Body of pancreas (tissue), 4 donors: Measurements from ENCODE around the gene CWF19L2. TPM values are rescaled to one million over a fixed set of nuclear protein-coding genes. Genes with fewer than 3 reads are reported as not detected.
"Not testable (repeated sequence)": the region's sequence is repeated elsewhere in the genome, so short reads cannot be mapped to it uniquely, and the experiment has no call there.

Source experiments
- ATAC-seq: fragments of 150-250 bp; one replicate; pipeline ENCODE4 v1.9.1; 2016
- DNase-seq, 4 donors: peaks; one replicate each; pipeline ENCODE4 v3.0.0-alpha.2; 2019
- H3K27ac ChIP-seq, 4 donors: fragments of 200-600 bp; sonication (generic); 1 replicate in 3 of 4; 2 replicates in 1 of 4; pipeline versions ENCODE4 v1.5.1 to v1.6.1; 2016 to 2019; ENCODE audit warnings: mild to moderate bottlenecking in 1 of 4, mixed read lengths in 1 of 4, moderate library complexity in 1 of 4
- H3K27me3 ChIP-seq, 2 donors: fragments of 200-600 bp; sonication (generic); one replicate each; pipeline ENCODE4 v1.6.0; 2016; ENCODE audit warnings: mild to moderate bottlenecking in 1 of 2
- H3K36me3 ChIP-seq, 2 donors: fragments of 200-600 bp; sonication (generic); replicated peaks in 1 of 2; 2 replicates each; pipeline ENCODE4 v1.5.1; 2016; ENCODE audit warnings: low read depth in 2 of 2; ENCODE audit not compliant: insufficient read depth in 1 of 2
- H3K4me1 ChIP-seq: fragments of 200-600 bp; sonication (generic); one replicate; pipeline ENCODE4 v1.6.0; 2016
- H3K4me3 ChIP-seq, 2 donors: fragments of 200-600 bp; sonication (generic); 1 replicate in 1 of 2; 2 replicates in 1 of 2; pipeline ENCODE4 v1.5.1; 2016 to 2019
- H3K9me3 ChIP-seq, 3 donors: fragments of 200-600 bp; sonication (generic); 1 replicate in 2 of 3; 2 replicates in 1 of 3; pipeline ENCODE4 v1.5.1; 2016
- POLR2A ChIP-seq, 3 donors: fragments of 450-650 bp; IDR thresholded peaks; one replicate each; pipeline ENCODE4 v1.6.1; 2016; ENCODE audit warnings: antibody characterized with exemption in 3 of 3, mild to moderate bottlenecking in 2 of 3
- WGBS, 2 donors: methylation state at CpG; one replicate each; pipeline ENCODE4 v1.1.5; 2017; 5-methylcytosine and 5-hydroxymethylcytosine counted together
- intact Hi-C: fragments of 100-400 bp; cut with DNase I; formaldehyde crosslinking; loops from one replicate; pipeline ENCODE4 v1.15.1; 2023
- total RNA-seq, 2 donors: library from RNA; depleted of rRNA; stranded (reverse); fragments of >200 nt; gene quantifications; one replicate each; pipeline ENCODE4 v1.1.0, GENCODE V29; 2016
- TF ChIP-seq, protein P1 (sequence below), 7 experiments: fragments of 450-650 bp in 4 of 7; fragments of 200-600 bp in 3 of 7; sonication (generic) in 3 of 7; IDR thresholded peaks; one replicate each; pipeline ENCODE4 v1.5.1; 2016 to 2019; ENCODE audit warnings: antibody characterized with exemption in 7 of 7

Gene CWF19L2
- 10 to 100 TPM; 17.8 to 20.0 TPM for total RNA-seq

DNA sequence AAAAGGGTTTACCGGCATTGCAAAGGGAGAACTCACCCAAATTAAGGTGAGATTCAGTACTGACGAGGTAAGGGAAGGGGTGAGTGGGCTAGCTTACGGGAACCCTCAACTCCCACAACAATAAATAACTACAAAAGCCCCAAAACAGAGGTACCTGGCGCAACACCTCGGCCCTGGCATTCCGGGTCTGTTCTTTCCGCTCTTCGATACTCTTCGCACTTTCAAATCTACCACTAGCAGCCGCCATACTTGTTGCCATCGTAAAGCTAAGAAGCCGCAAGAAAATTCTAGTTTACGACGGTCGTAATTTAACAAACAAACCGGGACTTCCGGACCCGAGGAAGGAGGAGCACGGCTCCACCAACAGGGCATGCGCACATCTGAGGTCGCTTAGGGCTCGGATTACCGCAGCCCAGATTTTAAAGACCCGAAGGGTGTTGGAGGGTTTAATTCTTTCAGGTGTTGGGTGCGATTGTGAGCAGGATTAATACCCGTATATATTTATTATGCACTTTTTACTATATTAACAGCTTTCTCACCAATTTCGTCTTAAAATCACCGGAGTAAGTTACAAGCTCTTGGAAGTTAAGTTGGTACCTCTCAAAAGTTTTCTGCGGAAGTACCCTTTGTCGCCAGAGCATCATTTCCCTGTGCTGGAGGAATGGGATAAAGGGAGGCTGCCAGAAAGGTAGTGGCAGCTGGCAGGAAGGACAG, at the start of gene CWF19L2:
CWF19L2 (minus strand) TSS at position 268 of the 714 bp plus-strand sequence; CDS start at position 259, 9 bp downstream.
- H3K4me3 ChIP-seq: peak within 1 kb of the TSS; percentile 29 to 67
- TF ChIP-seq POLR2A (IDR thresholded peaks at IDR 0.05): peak in 2 of 3 donors; percentile 65 to 74
- TF ChIP-seq, protein P1, sequence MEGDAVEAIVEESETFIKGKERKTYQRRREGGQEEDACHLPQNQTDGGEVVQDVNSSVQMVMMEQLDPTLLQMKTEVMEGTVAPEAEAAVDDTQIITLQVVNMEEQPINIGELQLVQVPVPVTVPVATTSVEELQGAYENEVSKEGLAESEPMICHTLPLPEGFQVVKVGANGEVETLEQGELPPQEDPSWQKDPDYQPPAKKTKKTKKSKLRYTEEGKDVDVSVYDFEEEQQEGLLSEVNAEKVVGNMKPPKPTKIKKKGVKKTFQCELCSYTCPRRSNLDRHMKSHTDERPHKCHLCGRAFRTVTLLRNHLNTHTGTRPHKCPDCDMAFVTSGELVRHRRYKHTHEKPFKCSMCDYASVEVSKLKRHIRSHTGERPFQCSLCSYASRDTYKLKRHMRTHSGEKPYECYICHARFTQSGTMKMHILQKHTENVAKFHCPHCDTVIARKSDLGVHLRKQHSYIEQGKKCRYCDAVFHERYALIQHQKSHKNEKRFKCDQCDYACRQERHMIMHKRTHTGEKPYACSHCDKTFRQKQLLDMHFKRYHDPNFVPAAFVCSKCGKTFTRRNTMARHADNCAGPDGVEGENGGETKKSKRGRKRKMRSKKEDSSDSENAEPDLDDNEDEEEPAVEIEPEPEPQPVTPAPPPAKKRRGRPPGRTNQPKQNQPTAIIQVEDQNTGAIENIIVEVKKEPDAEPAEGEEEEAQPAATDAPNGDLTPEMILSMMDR (IDR thresholded peaks at IDR 0.05): peak in 2 of 7 experiments; percentile 5 to 27
- peak; percentile 89 to 94 (median 92) for DNase-seq
- peak within 1 kb of the TSS; percentile 27 to 80 (median 63) for H3K27ac ChIP-seq
- peaks cover 0 to 5% of the 10 kb centered on the region in 2 donors for H3K36me3 ChIP-seq
- WGBS, 2 donors: 0 to 1% methylated on average over 30 of the region's 30 CpGs
- intact Hi-C loops: no loop called here
- H3K4me1 ChIP-seq: peaks cover 11% of the 10 kb centered on the region
- no peaks in the 10 kb centered on the region for H3K27me3 ChIP-seq
- H3K9me3 ChIP-seq: no peaks in the 10 kb centered on the region
- ATAC-seq: peak; percentile 100

DNA sequence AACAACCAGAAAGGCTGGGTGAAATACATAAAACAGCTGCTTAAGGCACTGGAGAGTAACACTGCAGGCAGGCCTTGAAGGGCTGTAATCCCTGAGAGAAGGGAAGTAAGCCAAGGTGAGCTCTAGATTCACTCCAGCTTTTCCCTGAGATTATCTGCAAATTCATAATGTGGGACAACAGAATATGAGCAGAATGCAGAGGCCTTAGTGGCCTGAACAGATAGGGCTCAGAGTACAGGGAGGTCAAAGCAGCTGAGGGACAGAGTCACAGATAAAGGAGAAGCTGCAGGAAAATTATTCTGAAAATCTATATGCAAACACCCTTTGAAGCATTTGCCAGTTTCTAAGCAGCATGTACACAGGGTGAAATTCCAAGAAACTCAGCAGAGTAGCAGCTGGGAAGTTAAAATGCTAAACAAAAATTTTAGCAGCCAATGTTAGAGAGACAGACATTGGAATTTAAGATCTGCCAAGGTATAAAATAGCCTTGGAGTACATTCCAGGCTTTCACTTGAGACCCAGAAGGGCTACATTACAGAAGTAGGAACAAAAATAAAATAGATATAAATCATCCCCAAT, 48.1 kb upstream of the CWF19L2 start:
- DNase-seq (no peak), ATAC-seq (no peak)
- peaks cover 4% of the 10 kb centered on the region in 2 donors for H3K36me3 ChIP-seq
- H3K4me1 ChIP-seq: no peaks in the 10 kb centered on the region
- intact Hi-C loops: no loop called here
- no peak for TF ChIP-seq POLR2A (IDR thresholded peaks at IDR 0.05)
- TF ChIP-seq, protein P1 (IDR thresholded peaks at IDR 0.05): no peak
- H3K4me3 ChIP-seq: no peak overlapping the region
- H3K9me3 ChIP-seq: no peaks in the 10 kb centered on the region
- H3K27me3 ChIP-seq: no peaks in the 10 kb centered on the region
- H3K27ac ChIP-seq: no peak overlapping the region

DNA sequence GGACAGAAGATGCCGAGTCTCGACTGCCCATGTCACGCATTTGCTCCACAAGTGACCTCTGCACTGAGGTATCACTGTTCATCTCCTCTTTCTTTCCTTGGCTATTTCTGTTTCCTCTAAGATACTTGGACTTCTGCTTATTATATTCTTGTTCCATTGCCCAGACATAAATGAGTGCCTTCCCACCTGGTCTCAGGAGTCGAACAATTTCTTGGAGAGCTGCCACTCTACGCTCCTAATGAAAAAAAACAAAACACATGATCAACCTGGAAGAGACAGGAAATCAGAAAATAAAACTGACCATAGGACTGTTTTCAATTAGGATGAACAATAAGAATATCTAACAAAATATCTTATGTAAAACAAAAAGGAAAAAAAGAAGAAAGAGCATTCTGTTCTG, 47.4 kb upstream of the CWF19L2 start:
- no peaks in the 10 kb centered on the region for H3K27me3 ChIP-seq
- DNase-seq (no peak), ATAC-seq (no peak)
- TF ChIP-seq POLR2A (IDR thresholded peaks at IDR 0.05): no peak
- TF ChIP-seq, protein P1 (IDR thresholded peaks at IDR 0.05): no peak
- H3K4me1 ChIP-seq: no peaks in the 10 kb centered on the region
- H3K36me3 ChIP-seq: peaks cover 4% of the 10 kb centered on the region in 2 donors
- H3K9me3 ChIP-seq: no peaks in the 10 kb centered on the region
- WGBS, 2 donors: 96 to 97% methylated on average over 5 of the region's 5 CpGs
- intact Hi-C loops: no loop called here
- no peak overlapping the region for H3K4me3 ChIP-seq
- no peak overlapping the region for H3K27ac ChIP-seq

DNA sequence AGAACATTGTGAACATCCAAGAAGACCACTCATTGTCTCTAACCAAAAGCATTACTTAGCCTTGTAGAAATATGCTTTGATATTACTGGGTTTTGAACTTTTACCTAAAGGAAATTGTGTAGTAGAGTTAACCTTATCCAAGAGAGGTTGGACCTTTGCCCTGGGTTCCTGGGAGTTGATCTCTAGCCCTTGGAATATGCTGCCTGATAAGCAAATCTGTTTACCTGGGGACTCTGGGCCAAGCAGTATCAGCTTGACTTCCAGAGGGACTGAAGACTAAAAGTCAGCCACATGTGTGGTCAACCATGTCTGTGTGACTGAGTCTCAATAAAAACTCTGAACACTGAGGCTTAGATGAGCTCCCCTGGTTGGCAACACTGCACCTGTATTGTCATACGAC, 44.1 kb upstream of the CWF19L2 start:
- 74 to 100% methylated on average over 1 of the region's 1 CpG for WGBS, 2 donors
- Histone ChIP-seq H3K36me3 (peaks cover 4% of the 10 kb centered on the region in 2 donors), H3K4me3 (no peak overlapping the region), H3K9me3 (no peaks in the 10 kb centered on the region), H3K27me3 (no peaks in the 10 kb centered on the region), H3K4me1 (no peaks in the 10 kb centered on the region), H3K27ac (no peak overlapping the region)
- intact Hi-C loops: no loop called here
- DNase-seq: no peak
- ATAC-seq: no peak
- TF ChIP-seq POLR2A (IDR thresholded peaks at IDR 0.05): no peak
- TF ChIP-seq, protein P1 (IDR thresholded peaks at IDR 0.05): no peak

DNA sequence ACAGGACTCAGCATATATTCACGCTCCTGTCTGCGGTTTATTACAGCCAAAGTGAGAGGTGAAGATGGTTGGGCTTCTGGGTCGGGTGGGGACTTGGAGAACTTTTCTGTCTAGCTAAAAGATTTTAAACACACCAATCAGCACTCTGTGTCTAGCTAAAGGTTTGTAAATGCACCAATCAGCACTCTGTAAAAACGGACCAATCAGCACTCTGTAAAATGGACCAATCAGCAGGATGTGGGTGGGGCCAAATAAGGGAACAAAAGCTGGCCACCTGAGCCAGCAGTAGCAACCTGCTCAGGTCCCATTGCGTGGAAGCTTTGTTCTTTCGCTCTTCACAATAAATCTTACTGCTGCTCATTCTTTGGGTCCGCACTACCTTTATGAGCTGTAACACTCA, 39.7 kb upstream of the CWF19L2 start:
- intact Hi-C loops, H3K27me3 ChIP-seq: not testable (repeated sequence)

More for the DNA sequence above, 39.7 kb upstream of the CWF19L2 start:
- not testable (repeated sequence) for DNase-seq, ATAC-seq, H3K36me3 ChIP-seq, H3K27ac ChIP-seq, H3K4me1 ChIP-seq, H3K4me3 ChIP-seq, H3K9me3 ChIP-seq
- 81 to 86% methylated on average over 7 of the region's 7 CpGs for WGBS, 2 donors
